Panc1 (cell line): ENCODE results near the gene APP. TPM values are rescaled to one million over a fixed set of nuclear protein-coding genes. Genes with fewer than 3 reads are reported as not detected.

Experiments used
- ATAC-seq: fragments of 200-7000 bp; cut with Tn5 transposase; 2 replicates; pipeline ENCODE4 v1.9.1; 2020; ENCODE audit warnings: mild to moderate bottlenecking, moderate library complexity
- BruUV-seq: library from RNA; stranded (reverse); fragments of 400-500 nt; replicated peaks from 2 replicates; lab custom pipeline; 2021; lab: Mats Ljungman, UMichigan
- CTCF ChIA-PET: fragments of 300-600 bp; sonication (Branson Sonifier 250); formaldehyde crosslinking; loops from one replicate; lab custom pipeline; 2022; ENCODE audit warnings: antibody characterized with exemption; lab: Charles Lee
- POLR2A ChIA-PET: fragments of 300-600 bp; sonication (Branson Sonifier 250); formaldehyde crosslinking; loops from one replicate; lab custom pipeline; 2022; ENCODE audit warnings: antibody characterized with exemption; lab: Charles Lee
- DNase-seq: peaks from one replicate; pipeline ENCODE4 v3.0.0-alpha.2; 2010; ENCODE audit warnings: low read depth, low spot score
- H3K27ac ChIP-seq: 2 replicates; pipeline ENCODE4 v1.5.1; 2011; ENCODE audit warnings: mild to moderate bottlenecking, low read length, inconsistent platforms
- H3K27me3 ChIP-seq: fragments of 200-500 bp; sonication (Bioruptor generic); 2 replicates; pipeline ENCODE4 v1.6.0; 2014; ENCODE audit warnings: low read length, inconsistent platforms; ENCODE audit not compliant: control insufficient read depth, insufficient read depth
- H3K36me3 ChIP-seq: fragments of 200-500 bp; sonication (Bioruptor generic); 2 replicates; pipeline ENCODE4 v1.5.1; 2014; ENCODE audit warnings: inconsistent platforms, mild to moderate bottlenecking, low read length, moderate library complexity; ENCODE audit not compliant: control insufficient read depth, insufficient read depth
- H3K4me1 ChIP-seq: 2 replicates; pipeline ENCODE4 v1.5.1; 2011; ENCODE audit warnings: inconsistent platforms, mild to moderate bottlenecking, low read length, moderate library complexity; ENCODE audit not compliant: control insufficient read depth, insufficient read depth
- H3K4me3 ChIP-seq, 2 experiments: 2 replicates each; pipeline ENCODE4 v1.5.1; 2011 to 2012; ENCODE audit warnings: low read depth in 2 of 2, low read length in 2 of 2, mild to moderate bottlenecking in 2 of 2, inconsistent platforms in 1 of 2, moderate library complexity in 1 of 2
- H3K9me3 ChIP-seq: fragments of 200-500 bp; sonication (Bioruptor generic); 2 replicates; pipeline ENCODE4 v1.5.1; 2014; ENCODE audit warnings: low read depth, mild to moderate bottlenecking, inconsistent platforms, low read length, moderate library complexity; ENCODE audit not compliant: control insufficient read depth, insufficient read depth
- POLR2AphosphoS5 ChIP-seq: IDR thresholded peaks from 2 replicates; pipeline ENCODE4 v1.6.1; 2012; ENCODE audit warnings: mild to moderate bottlenecking, low read depth, low read length, moderate library complexity
- SIN3A ChIP-seq: IDR thresholded peaks from 2 replicates; pipeline ENCODE4 v1.6.1; 2012; ENCODE audit warnings: low read depth, mild to moderate bottlenecking, low read length, moderate library complexity, borderline replicate concordance; ENCODE audit not compliant: insufficient read depth
- TCF7L2 ChIP-seq: IDR thresholded peaks from 2 replicates; pipeline ENCODE4 v1.6.1; 2011; ENCODE audit warnings: mild to moderate bottlenecking, low read depth, low read length, inconsistent platforms
- in situ Hi-C: cut with HindIII; loops from 2 replicates; pipeline ENCODE4 v1.10.0; 2016; ENCODE audit warnings: low sequenced_read_pairs, low pct_unique_long_range_greater_than_20kb
- intact Hi-C: fragments of 100-400 bp; cut with micrococcal nuclease; formaldehyde crosslinking; loops from one replicate; pipeline ENCODE4 v1.10.0; 2022; ENCODE audit not compliant: unreplicated experiment
- total RNA-seq: library from RNA; stranded (reverse); gene quantifications from one replicate; pipeline ENCODE4 v1.2.1, GENCODE V29; 2021; ENCODE audit not compliant: unreplicated experiment
- TF ChIP-seq, protein P1 (sequence below): fragments of 450-650 bp; IDR thresholded peaks from 2 replicates; pipeline ENCODE4 v1.5.1; 2017; ENCODE audit warnings: mild to moderate bottlenecking
- TF ChIP-seq, protein P2 (sequence below), 2 experiments: IDR thresholded peaks; 2 replicates each; pipeline ENCODE4 v1.6.1; 2011 to 2012; ENCODE audit warnings: low read depth in 2 of 2, control low read depth in 1 of 2, low read length in 1 of 2, mild to moderate bottlenecking in 1 of 2, moderate library complexity in 1 of 2; ENCODE audit not compliant: insufficient read depth in 1 of 2

APP gene
- total RNA-seq, 1 experiment from 2014 or later = 542 TPM

DNA sequence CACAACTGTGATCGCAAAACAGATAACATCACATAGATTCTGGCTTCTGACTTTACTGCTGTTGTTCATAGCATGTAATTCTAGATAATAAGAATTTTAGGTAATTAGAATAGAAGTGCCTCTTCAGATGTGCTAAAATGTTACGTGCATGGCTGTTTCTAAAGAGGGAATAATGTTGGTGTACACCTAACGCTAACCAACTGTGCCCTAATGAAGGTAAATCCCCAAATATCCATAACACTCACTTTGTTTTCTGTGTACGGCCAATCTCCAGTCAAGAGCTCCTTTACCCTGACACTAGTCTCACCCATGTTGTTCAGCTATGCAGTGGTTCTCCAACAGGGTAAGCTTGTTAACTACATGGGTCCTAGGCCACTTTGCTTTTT lies 44.4 kb downstream of the APP start:
- no peak for ATAC-seq
- Histone ChIP-seq H3K27me3 (no peaks in the 10 kb centered on the region), H3K27ac (no peak overlapping the region), H3K4me1 (peaks cover 38% of the 10 kb centered on the region), H3K36me3 (no peaks in the 10 kb centered on the region), H3K9me3 (no peaks in the 10 kb centered on the region), H3K4me3 (no peak overlapping the region)
- TF ChIP-seq, protein P1, sequence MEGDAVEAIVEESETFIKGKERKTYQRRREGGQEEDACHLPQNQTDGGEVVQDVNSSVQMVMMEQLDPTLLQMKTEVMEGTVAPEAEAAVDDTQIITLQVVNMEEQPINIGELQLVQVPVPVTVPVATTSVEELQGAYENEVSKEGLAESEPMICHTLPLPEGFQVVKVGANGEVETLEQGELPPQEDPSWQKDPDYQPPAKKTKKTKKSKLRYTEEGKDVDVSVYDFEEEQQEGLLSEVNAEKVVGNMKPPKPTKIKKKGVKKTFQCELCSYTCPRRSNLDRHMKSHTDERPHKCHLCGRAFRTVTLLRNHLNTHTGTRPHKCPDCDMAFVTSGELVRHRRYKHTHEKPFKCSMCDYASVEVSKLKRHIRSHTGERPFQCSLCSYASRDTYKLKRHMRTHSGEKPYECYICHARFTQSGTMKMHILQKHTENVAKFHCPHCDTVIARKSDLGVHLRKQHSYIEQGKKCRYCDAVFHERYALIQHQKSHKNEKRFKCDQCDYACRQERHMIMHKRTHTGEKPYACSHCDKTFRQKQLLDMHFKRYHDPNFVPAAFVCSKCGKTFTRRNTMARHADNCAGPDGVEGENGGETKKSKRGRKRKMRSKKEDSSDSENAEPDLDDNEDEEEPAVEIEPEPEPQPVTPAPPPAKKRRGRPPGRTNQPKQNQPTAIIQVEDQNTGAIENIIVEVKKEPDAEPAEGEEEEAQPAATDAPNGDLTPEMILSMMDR = no peak
- TF ChIP-seq SIN3A (no peak), TCF7L2 (no peak), POLR2AphosphoS5 (no peak)
- TF ChIP-seq, protein P2, sequence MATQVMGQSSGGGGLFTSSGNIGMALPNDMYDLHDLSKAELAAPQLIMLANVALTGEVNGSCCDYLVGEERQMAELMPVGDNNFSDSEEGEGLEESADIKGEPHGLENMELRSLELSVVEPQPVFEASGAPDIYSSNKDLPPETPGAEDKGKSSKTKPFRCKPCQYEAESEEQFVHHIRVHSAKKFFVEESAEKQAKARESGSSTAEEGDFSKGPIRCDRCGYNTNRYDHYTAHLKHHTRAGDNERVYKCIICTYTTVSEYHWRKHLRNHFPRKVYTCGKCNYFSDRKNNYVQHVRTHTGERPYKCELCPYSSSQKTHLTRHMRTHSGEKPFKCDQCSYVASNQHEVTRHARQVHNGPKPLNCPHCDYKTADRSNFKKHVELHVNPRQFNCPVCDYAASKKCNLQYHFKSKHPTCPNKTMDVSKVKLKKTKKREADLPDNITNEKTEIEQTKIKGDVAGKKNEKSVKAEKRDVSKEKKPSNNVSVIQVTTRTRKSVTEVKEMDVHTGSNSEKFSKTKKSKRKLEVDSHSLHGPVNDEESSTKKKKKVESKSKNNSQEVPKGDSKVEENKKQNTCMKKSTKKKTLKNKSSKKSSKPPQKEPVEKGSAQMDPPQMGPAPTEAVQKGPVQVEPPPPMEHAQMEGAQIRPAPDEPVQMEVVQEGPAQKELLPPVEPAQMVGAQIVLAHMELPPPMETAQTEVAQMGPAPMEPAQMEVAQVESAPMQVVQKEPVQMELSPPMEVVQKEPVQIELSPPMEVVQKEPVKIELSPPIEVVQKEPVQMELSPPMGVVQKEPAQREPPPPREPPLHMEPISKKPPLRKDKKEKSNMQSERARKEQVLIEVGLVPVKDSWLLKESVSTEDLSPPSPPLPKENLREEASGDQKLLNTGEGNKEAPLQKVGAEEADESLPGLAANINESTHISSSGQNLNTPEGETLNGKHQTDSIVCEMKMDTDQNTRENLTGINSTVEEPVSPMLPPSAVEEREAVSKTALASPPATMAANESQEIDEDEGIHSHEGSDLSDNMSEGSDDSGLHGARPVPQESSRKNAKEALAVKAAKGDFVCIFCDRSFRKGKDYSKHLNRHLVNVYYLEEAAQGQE (IDR thresholded peaks at IDR 0.05; ENCODE audit: insufficient read depth in 1 of 2, low read depth in 2 of 2, low read length in 1 of 2) = no peak
- no TSS peak for BruUV-seq
- ChIA-PET POLR2A (no interaction called here), CTCF (no interaction called here)
- DNase-seq = no peak
- intact Hi-C loops (no loop called here), in situ Hi-C loops (no loop called here)

DNA sequence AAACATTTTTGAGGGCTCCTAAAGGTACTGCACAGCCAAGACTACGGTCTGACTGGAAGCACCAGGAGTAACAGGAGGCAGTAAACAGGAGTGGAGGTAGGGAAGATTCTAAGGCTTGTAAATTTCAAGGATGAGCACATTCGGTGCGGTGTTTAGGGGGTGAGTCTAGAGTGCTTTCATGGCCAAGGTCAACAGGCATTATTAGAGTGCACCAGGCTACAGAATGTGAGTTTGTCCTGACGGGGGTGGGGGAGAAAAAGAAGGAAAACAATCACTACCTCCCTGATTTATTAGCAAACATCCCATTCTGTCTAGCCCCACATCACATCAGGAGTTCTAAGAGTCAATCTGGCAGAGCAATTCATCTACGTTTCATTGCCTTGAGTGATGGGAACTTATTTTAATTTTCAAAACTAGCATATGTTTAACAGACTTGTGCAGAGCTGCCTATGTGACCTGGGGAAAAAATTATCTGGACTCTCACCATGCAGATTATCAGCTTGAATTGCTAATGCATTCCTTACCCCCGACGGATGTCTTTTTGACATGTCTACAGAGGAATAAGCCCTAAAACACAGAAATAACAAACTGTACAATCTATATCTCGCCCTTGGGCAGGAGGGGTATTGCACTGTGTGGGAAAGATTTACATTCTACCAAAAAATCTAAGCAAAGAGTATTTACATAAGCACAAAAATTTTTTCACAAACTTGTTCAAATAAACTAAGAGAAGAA lies 45.0 kb downstream of the APP start:
- ChIA-PET POLR2A (no interaction called here), CTCF (no interaction called here)
- Histone ChIP-seq H3K36me3 (no peaks in the 10 kb centered on the region), H3K4me1 (peaks cover 38% of the 10 kb centered on the region), H3K27me3 (no peaks in the 10 kb centered on the region), H3K4me3 (no peak overlapping the region), H3K27ac (peak overlapping the region; percentile 9; the same call in 1 of the 2 replicates), H3K9me3 (no peaks in the 10 kb centered on the region)
- TF ChIP-seq, protein P2 (IDR thresholded peaks at IDR 0.05; ENCODE audit: insufficient read depth in 1 of 2, low read depth in 2 of 2, low read length in 1 of 2) = no peak
- TF ChIP-seq, protein P1 = no peak
- TF ChIP-seq SIN3A (no peak), TCF7L2 (no peak), POLR2AphosphoS5 (no peak)
- intact Hi-C loops = no loop called here
- ATAC-seq = no peak
- no TSS peak for BruUV-seq
- DNase-seq = no peak
- in situ Hi-C loops = no loop called here
